ENCODE results near the gene HMSD. TPM values are rescaled to one million over a fixed set of nuclear protein-coding genes. Genes with fewer than 3 reads are reported as not detected.

Gene HMSD
- total and polyA plus RNA-seq, 2 of the 13 experiments (the other 11 are each of a cell fraction or from before 2014, with no cell fraction given), result not detected

DNA sequence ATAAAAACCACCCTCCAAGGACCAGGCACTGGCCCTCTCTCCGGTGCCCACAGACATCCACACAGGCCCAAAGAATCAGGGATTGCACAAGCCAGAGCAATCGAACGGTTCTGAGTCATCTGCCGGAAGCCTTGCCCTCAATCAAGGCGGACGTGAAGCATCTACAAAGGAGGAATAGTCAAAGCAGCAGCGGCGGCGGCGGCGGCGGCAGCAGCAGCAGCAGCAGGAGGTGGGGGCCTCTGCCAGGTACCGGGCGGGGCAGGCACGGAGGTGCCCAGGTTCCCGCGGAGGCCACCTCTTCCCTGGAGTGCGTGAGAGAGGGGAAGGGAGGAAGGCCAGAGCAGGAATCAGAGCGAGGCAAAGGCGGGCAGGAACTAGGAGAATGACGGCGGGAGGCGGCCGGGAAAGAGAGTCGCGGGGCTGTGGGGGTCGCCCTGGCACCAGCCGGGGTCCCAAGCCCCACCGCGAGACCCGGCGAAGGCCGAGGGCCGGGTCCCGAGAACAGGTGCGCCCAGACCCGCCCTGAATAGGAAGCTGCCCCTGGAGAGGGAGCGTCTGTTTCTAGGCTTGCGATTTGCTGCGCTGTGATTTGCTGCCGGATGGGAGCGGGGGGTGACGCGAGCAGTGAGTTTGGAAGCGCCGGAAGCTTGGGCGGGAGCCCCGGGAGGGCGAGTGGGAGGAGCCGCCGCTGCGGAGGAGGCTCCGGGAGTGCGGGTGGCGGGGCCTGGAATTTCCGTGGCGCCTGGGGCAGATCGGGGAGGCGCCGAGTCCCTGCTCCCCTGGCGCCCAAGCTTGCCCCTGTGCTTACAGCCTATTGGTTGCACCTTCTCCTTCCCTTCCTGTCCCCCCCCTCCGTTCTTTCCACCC, 21.1 kb downstream of the HMSD start, which contains the start of gene SERPINB8 (continued):
- TF ChIP-seq ARID4A (CRISPR knock-in tag; IDR thresholded peaks at IDR 0.05; ENCODE audit: borderline replicate concordance), result peak; percentile 69; the same call in 1 of the 2 replicates
- peak; percentile 37; the same call in 1 of the 2 replicates for TF ChIP-seq ELF3 (CRISPR knock-in tag; IDR thresholded peaks at IDR 0.05)
- 0 out of 2 replicates have a peak, but pooled peaks have one; percentile 60 for TF ChIP-seq ZNF343 (CRISPR knock-in tag; IDR thresholded peaks at IDR 0.05)
- TF ChIP-seq, protein P1, sequence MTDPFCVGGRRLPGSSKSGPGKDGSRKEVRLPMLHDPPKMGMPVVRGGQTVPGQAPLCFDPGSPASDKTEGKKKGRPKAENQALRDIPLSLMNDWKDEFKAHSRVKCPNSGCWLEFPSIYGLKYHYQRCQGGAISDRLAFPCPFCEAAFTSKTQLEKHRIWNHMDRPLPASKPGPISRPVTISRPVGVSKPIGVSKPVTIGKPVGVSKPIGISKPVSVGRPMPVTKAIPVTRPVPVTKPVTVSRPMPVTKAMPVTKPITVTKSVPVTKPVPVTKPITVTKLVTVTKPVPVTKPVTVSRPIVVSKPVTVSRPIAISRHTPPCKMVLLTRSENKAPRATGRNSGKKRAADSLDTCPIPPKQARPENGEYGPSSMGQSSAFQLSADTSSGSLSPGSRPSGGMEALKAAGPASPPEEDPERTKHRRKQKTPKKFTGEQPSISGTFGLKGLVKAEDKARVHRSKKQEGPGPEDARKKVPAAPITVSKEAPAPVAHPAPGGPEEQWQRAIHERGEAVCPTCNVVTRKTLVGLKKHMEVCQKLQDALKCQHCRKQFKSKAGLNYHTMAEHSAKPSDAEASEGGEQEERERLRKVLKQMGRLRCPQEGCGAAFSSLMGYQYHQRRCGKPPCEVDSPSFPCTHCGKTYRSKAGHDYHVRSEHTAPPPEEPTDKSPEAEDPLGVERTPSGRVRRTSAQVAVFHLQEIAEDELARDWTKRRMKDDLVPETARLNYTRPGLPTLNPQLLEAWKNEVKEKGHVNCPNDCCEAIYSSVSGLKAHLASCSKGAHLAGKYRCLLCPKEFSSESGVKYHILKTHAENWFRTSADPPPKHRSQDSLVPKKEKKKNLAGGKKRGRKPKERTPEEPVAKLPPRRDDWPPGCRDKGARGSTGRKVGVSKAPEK (CRISPR knock-in tag; IDR thresholded peaks at IDR 0.05; ENCODE audit: borderline replicate concordance), result 0 out of 2 replicates have a peak, but pooled peaks have one; percentile 28
- TF ChIP-seq TAF1 (CRISPR knock-in tag; IDR thresholded peaks at IDR 0.05), result peak; percentile 46; the same call in 1 of the 2 replicates
- no peak for TF ChIP-seq MLXIP (CRISPR knock-in tag; IDR thresholded peaks at IDR 0.05; ENCODE audit: borderline replicate concordance)
- peak; percentile 51; the same call in 1 of the 2 replicates for TF ChIP-seq YEATS4 (CRISPR knock-in tag; IDR thresholded peaks at IDR 0.05; ENCODE audit: borderline replicate concordance)
- TF ChIP-seq KLF16 (CRISPR knock-in tag; IDR thresholded peaks at IDR 0.05), result peak in 1 of 2 experiments; percentile 45; a peak in 1 of 4 replicates
- TF ChIP-seq, protein P2, sequence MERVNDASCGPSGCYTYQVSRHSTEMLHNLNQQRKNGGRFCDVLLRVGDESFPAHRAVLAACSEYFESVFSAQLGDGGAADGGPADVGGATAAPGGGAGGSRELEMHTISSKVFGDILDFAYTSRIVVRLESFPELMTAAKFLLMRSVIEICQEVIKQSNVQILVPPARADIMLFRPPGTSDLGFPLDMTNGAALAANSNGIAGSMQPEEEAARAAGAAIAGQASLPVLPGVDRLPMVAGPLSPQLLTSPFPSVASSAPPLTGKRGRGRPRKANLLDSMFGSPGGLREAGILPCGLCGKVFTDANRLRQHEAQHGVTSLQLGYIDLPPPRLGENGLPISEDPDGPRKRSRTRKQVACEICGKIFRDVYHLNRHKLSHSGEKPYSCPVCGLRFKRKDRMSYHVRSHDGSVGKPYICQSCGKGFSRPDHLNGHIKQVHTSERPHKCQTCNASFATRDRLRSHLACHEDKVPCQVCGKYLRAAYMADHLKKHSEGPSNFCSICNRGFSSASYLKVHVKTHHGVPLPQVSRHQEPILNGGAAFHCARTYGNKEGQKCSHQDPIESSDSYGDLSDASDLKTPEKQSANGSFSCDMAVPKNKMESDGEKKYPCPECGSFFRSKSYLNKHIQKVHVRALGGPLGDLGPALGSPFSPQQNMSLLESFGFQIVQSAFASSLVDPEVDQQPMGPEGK (CRISPR knock-in tag; IDR thresholded peaks at IDR 0.05), result peak; percentile 64
- peak; percentile 41; the same call in 1 of the 2 replicates for TF ChIP-seq KLF12 (CRISPR knock-in tag; IDR thresholded peaks at IDR 0.05; ENCODE audit: borderline replicate concordance)
- TF ChIP-seq, protein P3, sequence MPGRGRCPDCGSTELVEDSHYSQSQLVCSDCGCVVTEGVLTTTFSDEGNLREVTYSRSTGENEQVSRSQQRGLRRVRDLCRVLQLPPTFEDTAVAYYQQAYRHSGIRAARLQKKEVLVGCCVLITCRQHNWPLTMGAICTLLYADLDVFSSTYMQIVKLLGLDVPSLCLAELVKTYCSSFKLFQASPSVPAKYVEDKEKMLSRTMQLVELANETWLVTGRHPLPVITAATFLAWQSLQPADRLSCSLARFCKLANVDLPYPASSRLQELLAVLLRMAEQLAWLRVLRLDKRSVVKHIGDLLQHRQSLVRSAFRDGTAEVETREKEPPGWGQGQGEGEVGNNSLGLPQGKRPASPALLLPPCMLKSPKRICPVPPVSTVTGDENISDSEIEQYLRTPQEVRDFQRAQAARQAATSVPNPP (CRISPR knock-in tag; IDR thresholded peaks at IDR 0.05), result no peak
- TF ChIP-seq FOXK1 (CRISPR knock-in tag; IDR thresholded peaks at IDR 0.05; ENCODE audit: borderline replicate concordance, low read depth), result 0 out of 2 replicates have a peak, but pooled peaks have one; percentile 12
- TF ChIP-seq THAP11 (CRISPR knock-in tag; IDR thresholded peaks at IDR 0.05), result peak; percentile 68
